Measurements from ENCODE around the gene GALM. TPM values are rescaled to one million over a fixed set of nuclear protein-coding genes. Genes with fewer than 3 reads are reported as not detected.
"Not testable (repeated sequence)": the region's sequence is repeated elsewhere in the genome, so short reads cannot be mapped to it uniquely, and the experiment has no call there.

The GALM gene
- total and polyA plus RNA-seq, 2 donors (not counting 3 experiments of a cell fraction or from before 2014, with no cell fraction given): 4.8 to 6.1 TPM

DNA sequence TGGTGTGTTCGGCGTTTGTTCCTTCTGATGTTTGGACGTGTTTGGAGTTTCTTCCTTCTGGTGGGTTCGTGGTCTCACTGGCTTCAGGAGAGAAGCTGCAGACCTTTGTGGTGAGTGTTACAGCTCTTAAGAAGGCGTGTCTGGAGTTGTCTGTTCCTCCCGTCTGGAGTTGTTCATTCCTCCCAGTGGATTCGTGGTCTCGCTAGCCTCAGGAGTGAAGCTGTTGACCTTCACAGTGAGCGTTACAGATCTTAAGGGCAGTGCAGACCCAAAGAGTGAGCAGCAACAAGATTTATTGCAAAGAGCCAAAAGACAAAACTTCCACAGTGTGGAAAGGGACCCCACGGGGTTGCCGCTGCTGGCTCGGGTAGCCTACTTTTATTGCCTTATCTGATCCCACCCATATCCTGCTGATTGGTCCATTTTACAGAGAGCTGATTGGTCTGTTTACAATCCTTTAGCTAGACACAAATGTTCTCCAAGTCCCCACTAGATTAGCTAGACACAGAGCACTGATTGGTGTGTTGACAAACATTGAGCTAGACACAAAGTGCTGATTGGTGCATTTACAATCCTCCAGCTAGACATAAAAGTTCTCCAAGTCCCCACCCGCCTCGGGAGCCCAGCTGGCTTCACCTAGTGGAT, 23.4 kb upstream of the GALM start:
- POLR2A ChIA-PET; H3K9me1 ChIP-seq (replicated peaks; ENCODE audit: control insufficient read depth, extremely low read depth, insufficient read depth, low read length); H3K4me2 ChIP-seq (ENCODE audit: insufficient read depth, low read length); H3K79me2 ChIP-seq (ENCODE audit: control insufficient read depth, insufficient read depth, low read length); H3K9ac ChIP-seq (replicated peaks; ENCODE audit: extremely low read depth, insufficient read depth, low read length); H4K20me1 ChIP-seq (replicated peaks; ENCODE audit: control insufficient read depth, extremely low read depth, insufficient read depth, low read length); H2AFZ ChIP-seq (ENCODE audit: low read depth, low read length); intact Hi-C loops (cut with micrococcal nuclease); DNase-seq (ENCODE audit: low read depth, low spot score); H3K4me3 ChIP-seq (replicated peaks in 1 of 3; ENCODE audit: insufficient read depth in 1 of 3, low read depth in 1 of 3, low read length in 3 of 3); H3K27ac ChIP-seq (ENCODE audit: insufficient read depth, low read depth, low read length); BruUV-seq (replicated peaks); H3K27me3 ChIP-seq (ENCODE audit: control insufficient read depth in 2 of 2, insufficient read depth in 2 of 2, low read length in 2 of 2); H3K36me3 ChIP-seq (ENCODE audit: control insufficient read depth in 2 of 2, extremely low read depth in 1 of 2, insufficient read depth in 2 of 2, low read length in 2 of 2); dilution Hi-C loops (cut with MboI; ENCODE audit: extremely low pct_ligation_motif_present, low sequenced_read_pairs); H3K9me3 ChIP-seq (replicated peaks; ENCODE audit: control insufficient read depth, insufficient read depth, low read length); H3K4me1 ChIP-seq (ENCODE audit: control insufficient read depth, extremely low read depth, insufficient read depth, low read length); FAIRE-seq: not testable (repeated sequence)
- CTCF ChIA-PET: interaction anchor here (1.3 kb wide), 1 partner anchor 13 kb away, joined by 3 read pairs; no protein-coding TSS in a partner anchor

DNA sequence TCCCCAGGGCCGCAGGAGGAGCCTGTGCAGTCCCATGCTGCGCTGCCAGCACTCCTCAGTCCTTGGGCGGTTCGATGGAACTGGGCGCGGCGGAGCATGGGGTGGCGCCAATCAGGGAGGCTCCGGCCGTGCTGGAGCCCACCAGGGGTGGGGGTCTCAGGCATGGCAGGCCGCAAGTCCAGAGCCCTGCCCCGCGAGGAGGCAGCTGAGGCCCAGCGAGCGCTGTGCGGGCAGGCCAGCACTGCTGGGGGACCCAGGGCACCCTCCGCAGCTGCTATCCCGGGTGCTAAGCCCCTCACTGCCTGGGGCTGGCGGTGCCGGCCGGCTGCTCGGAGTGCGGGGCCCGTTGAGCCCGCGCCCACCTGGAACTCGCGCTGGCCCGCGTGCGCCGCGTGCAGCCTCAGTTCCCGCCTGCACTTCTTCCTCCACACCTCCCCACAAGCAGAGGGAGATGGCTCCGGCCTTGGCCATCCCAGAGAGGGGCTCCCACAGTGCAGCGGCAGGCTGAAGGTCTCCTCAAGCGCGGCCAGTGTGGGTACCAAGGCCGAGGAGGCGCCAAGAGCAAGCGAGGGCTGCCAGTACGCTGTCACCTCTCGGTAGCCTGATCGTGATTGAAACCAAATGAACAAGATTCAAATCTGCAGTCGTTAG, 22.8 kb upstream of the GALM start:
- CTCF ChIA-PET: interaction anchor here (1.3 kb wide), 1 partner anchor 12 kb away, joined by 3 read pairs; no protein-coding TSS in a partner anchor
- intact Hi-C loops (cut with micrococcal nuclease): no loop called here
- BruUV-seq (replicated peaks): no TSS peak

DNA sequence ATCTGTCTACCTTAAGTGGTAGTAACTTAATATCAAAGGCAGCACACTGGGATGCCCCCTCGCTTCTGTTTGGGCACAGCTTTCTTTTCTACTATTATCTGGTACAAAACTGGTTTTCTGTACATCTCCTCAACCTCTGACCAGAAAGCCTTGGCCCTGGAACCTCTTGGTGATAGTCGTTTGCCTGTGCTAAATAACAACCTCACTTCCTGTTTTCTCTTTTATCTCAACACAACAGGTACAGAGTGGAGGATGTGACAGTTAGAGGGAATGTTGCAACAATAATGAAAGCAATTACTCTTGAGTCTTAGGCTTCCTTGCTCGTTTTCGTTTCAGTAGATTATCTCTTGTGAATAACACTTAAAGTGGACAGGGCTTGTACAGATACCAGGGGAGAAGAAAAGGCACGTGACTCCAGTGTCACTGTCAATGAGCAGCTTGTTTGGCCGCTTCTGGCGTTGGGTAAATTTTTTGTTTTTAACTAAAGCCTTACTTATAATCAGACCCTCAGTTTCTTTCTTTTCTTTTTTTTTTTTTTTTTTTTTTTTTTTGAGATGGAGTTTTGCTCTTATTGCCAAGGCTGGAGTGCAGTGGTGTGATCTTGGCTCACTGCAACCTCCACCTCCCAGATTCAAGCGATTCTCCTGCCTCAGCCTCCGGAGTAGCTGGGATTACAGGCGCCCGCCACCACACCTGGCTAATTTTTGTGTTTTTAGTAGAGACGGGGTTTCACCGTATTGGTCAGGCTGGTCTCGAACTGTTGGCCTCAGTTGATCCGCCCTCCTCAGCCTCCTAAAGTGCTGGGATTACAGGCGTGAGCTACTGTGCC, 22.0 kb upstream of the GALM start:
- FAIRE-seq; H3K27me3 ChIP-seq (ENCODE audit: control insufficient read depth in 2 of 2, insufficient read depth in 2 of 2, low read length in 2 of 2); H3K9ac ChIP-seq (replicated peaks; ENCODE audit: extremely low read depth, insufficient read depth, low read length); DNase-seq (ENCODE audit: low read depth, low spot score); H3K79me2 ChIP-seq (ENCODE audit: control insufficient read depth, insufficient read depth, low read length); H2AFZ ChIP-seq (ENCODE audit: low read depth, low read length); CTCF ChIA-PET; H3K9me3 ChIP-seq (replicated peaks; ENCODE audit: control insufficient read depth, insufficient read depth, low read length); H3K4me1 ChIP-seq (ENCODE audit: control insufficient read depth, extremely low read depth, insufficient read depth, low read length); BruUV-seq (replicated peaks); H3K4me2 ChIP-seq (ENCODE audit: insufficient read depth, low read length); H3K27ac ChIP-seq (ENCODE audit: insufficient read depth, low read depth, low read length); H3K36me3 ChIP-seq (ENCODE audit: control insufficient read depth in 2 of 2, extremely low read depth in 1 of 2, insufficient read depth in 2 of 2, low read length in 2 of 2); POLR2A ChIA-PET; H4K20me1 ChIP-seq (replicated peaks; ENCODE audit: control insufficient read depth, extremely low read depth, insufficient read depth, low read length); intact Hi-C loops (cut with micrococcal nuclease); H3K9me1 ChIP-seq (replicated peaks; ENCODE audit: control insufficient read depth, extremely low read depth, insufficient read depth, low read length); dilution Hi-C loops (cut with MboI; ENCODE audit: extremely low pct_ligation_motif_present, low sequenced_read_pairs); H3K4me3 ChIP-seq (replicated peaks in 1 of 3; ENCODE audit: insufficient read depth in 1 of 3, low read depth in 1 of 3, low read length in 3 of 3): not testable (repeated sequence)

More for the DNA sequence above, 22.8 kb upstream of the GALM start:
- POLR2A ChIA-PET: no interaction called here
- H3K4me3 ChIP-seq (replicated peaks in 1 of 3; ENCODE audit: insufficient read depth in 1 of 3, low read depth in 1 of 3, low read length in 3 of 3): no peak overlapping the region
- no peaks in the 10 kb centered on the region for H3K27me3 ChIP-seq (ENCODE audit: control insufficient read depth in 2 of 2, insufficient read depth in 2 of 2, low read length in 2 of 2)
- DNase-seq (ENCODE audit: low read depth, low spot score) (no peak), FAIRE-seq (no peak)
- H4K20me1 ChIP-seq (replicated peaks; ENCODE audit: control insufficient read depth, extremely low read depth, insufficient read depth, low read length): no peaks in the 10 kb centered on the region
- no peaks in the 10 kb centered on the region for H3K4me1 ChIP-seq (ENCODE audit: control insufficient read depth, extremely low read depth, insufficient read depth, low read length)
- no peak overlapping the region for H3K4me2 ChIP-seq (ENCODE audit: insufficient read depth, low read length)
- no peak overlapping the region for H2AFZ ChIP-seq (ENCODE audit: low read depth, low read length)
- no peaks in the 10 kb centered on the region for H3K9me1 ChIP-seq (replicated peaks; ENCODE audit: control insufficient read depth, extremely low read depth, insufficient read depth, low read length)
- H3K9ac ChIP-seq (replicated peaks; ENCODE audit: extremely low read depth, insufficient read depth, low read length): no peak overlapping the region
- H3K36me3 ChIP-seq (ENCODE audit: control insufficient read depth in 2 of 2, extremely low read depth in 1 of 2, insufficient read depth in 2 of 2, low read length in 2 of 2): no peaks in the 10 kb centered on the region
- H3K79me2 ChIP-seq (ENCODE audit: control insufficient read depth, insufficient read depth, low read length): no peaks in the 10 kb centered on the region
- no peak overlapping the region for H3K27ac ChIP-seq (ENCODE audit: insufficient read depth, low read depth, low read length)
- dilution Hi-C loops (cut with MboI; ENCODE audit: extremely low pct_ligation_motif_present, low sequenced_read_pairs): no loop called here
- TF ChIP-seq GATA2 (IDR thresholded peaks at IDR 0.05; ENCODE audit: insufficient read depth, insufficient read length, low read depth, low read length) (no peak), FOS (IDR thresholded peaks at IDR 0.05; ENCODE audit: borderline replicate concordance, insufficient read depth, low read length) (no peak), JUN (IDR thresholded peaks at IDR 0.05; ENCODE audit: borderline replicate concordance, insufficient read depth, insufficient read length, low read depth) (no peak), POLR2AphosphoS5 (IDR thresholded peaks at IDR 0.05; ENCODE audit: insufficient read depth, low read depth, low read length) (no peak), MYC (IDR thresholded peaks at IDR 0.05; ENCODE audit: low read depth, low read length) (no peak)
- no peaks in the 10 kb centered on the region for H3K9me3 ChIP-seq (replicated peaks; ENCODE audit: control insufficient read depth, insufficient read depth, low read length)

All from endothelial cell of umbilical vein (primary cell).